ENCODE measurements around the gene SNX9. TPM values are rescaled to one million over a fixed set of nuclear protein-coding genes. Genes with fewer than 3 reads are reported as not detected.

SNX9 gene
- total and polyA plus RNA-seq, 4 donors, result 19.3 to 27.6 (median 23.3) TPM

DNA sequence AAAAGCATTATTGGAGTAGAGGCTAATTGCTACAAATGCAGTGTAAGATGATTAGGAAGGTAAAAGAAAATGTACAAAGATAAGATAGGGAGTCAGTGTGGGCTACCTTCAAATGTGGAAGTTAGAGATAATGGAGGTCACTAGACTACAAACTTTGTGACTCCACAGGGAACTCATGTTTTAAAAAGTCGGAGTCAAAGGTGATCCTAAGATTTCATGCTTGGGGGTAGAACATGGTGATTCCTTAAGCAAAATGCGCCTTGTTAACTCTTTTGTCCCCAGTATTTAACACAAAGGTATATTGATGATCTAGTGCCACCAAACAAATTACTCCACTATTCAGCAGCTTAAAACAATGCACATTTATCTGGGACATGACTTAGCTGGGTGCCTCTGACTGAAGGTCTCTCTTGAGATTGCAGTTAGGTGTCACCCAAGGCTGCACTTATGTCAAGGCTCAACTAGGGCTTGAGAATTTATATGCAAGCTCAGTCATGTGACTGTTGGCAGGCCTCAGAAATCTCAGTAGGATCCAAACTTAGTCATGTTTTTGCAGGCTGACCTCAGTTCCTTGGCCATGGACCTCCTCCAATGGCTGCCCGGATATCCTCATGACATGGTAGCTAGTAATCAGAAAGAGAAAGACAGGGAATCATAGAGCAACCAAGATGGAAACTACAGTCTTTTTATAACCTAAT lies 11.4 kb upstream of the SNX9 start:
- H3K4me1 ChIP-seq (ENCODE audit: control insufficient read depth, insufficient read depth, low read length), result no peaks in the 10 kb centered on the region
- H3K9me3 ChIP-seq (ENCODE audit: control insufficient read depth, insufficient read depth, low read length), result no peaks in the 10 kb centered on the region

DNA sequence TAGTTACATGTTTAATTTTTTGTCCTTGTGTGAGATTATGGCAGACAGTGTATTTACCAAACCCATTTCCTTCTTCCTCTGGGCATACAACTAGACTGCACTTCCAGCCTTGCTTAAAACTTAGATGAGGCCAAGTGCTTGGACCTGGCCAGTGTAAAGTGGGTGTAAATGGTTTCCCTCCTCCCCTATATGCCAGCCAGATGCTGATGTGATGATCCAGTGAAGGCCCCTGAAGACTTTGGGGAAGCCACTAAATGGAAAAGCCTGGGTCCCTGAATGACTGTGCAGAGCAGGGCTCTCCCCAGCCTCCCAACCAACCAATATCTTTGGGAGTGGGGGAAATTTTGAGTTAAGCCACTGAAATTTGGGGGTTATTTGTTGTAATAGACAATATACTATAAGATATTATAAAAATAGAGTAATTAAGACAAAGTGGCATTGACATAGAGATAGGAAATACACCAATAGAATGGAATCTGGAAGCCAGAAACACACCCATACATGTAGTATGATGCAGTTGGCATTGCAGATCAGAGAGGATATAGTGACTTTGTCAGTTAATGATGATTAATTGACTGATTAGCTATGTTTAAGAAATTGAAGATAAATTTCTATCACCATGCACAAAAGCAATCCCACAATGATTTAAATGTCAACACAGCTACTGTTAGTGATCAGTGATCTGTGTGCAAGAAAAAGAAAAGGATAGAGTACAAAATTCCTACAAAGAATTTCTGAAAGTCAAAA lies 10.4 kb upstream of the SNX9 start:
- Histone ChIP-seq H3K27me3 (ENCODE audit: control insufficient read depth, insufficient read depth, low read length) (no peaks in the 10 kb centered on the region), H3K4me3 (ENCODE audit: low read depth, low read length) (no peak overlapping the region), H3K27ac (ENCODE audit: low read depth, low read length) (no peak overlapping the region), H3K36me3 (ENCODE audit: control insufficient read depth, insufficient read depth, low read length) (no peaks in the 10 kb centered on the region), H3K9me3 (ENCODE audit: control insufficient read depth, insufficient read depth, low read length) (no peaks in the 10 kb centered on the region), H3K4me1 (ENCODE audit: control insufficient read depth, insufficient read depth, low read length) (no peaks in the 10 kb centered on the region)
- DNase-seq (ENCODE audit: low read depth in 4 of 6, low spot score in 6 of 6), result no peak

More for the DNA sequence above, 11.4 kb upstream of the SNX9 start:
- 100% methylated on average over 1 of the region's 3 CpGs for whole genome bisulfite sequencing (ENCODE audit: insufficient coverage)
- Histone ChIP-seq H3K27ac (ENCODE audit: low read depth, low read length) (no peak overlapping the region), H3K4me3 (ENCODE audit: low read depth, low read length) (no peak overlapping the region), H3K36me3 (ENCODE audit: control insufficient read depth, insufficient read depth, low read length) (no peaks in the 10 kb centered on the region), H3K27me3 (ENCODE audit: control insufficient read depth, insufficient read depth, low read length) (no peaks in the 10 kb centered on the region)
- DNase-seq (ENCODE audit: low read depth in 4 of 6, low spot score in 6 of 6), result no peak

DNA sequence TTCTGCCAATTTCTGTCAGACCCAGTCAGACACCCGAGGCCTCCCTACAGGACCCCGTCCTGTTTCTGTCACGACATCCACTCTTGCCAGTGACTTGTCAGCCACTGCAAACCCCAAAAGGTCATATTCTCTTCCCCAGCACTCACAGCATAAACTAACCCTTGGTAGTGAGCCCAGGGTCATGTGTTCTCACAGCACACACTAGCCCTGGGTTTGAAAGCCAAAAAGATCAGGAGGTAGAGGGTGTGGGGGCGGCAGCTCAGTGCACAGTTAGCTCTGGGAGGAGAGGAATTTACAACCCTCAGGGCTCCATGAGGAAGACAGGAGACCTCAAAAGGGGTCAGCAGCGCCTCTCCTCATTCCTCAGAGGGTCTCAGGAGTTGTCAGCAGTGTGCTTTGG lies 9.9 kb upstream of the SNX9 start:
- DNase-seq (ENCODE audit: low read depth in 4 of 6, low spot score in 6 of 6), result no peak
- no peak overlapping the region for H3K4me3 ChIP-seq (ENCODE audit: low read depth, low read length)
- H3K4me1 ChIP-seq (ENCODE audit: control insufficient read depth, insufficient read depth, low read length), result no peaks in the 10 kb centered on the region
- 100% methylated on average over 1 of the region's 5 CpGs for WGBS (ENCODE audit: insufficient coverage)
- H3K9me3 ChIP-seq (ENCODE audit: control insufficient read depth, insufficient read depth, low read length), result no peaks in the 10 kb centered on the region
- H3K36me3 ChIP-seq (ENCODE audit: control insufficient read depth, insufficient read depth, low read length), result no peaks in the 10 kb centered on the region
- no peaks in the 10 kb centered on the region for H3K27me3 ChIP-seq (ENCODE audit: control insufficient read depth, insufficient read depth, low read length)
- no peak overlapping the region for H3K27ac ChIP-seq (ENCODE audit: low read depth, low read length)

DNA sequence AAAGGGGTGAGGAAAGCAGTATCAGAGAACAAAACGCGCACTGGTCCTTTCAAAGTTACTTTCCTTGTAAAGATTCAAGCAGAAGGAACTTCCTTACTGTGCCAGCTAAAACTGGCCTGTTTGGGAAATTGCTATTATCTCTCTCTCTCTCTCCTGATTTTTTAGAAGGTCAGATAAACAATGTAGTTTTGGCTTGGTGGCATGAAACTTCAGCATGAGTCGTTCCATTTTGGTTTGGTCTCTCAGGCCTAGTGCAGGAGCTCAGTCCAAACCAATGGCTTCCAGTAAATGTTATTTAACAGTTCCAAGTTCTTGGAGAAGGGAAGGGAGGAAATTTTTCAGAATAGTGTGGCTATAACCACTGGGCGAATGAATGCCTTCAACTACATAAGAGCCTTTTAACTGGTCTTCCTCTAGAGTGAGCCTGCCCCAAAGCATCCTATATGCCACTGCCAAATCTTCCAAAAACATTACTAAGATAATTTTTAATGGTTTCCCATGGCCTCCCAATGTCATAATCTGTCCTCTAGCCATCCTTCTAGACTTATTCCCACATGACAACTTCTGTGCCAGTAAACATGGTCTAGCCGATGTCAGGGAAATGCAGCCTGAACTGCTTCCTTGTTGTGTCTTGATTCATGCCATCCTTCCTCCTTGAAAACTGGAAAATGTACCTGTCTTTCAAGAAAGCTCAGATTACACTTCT lies 9.1 kb upstream of the SNX9 start:
- 71% methylated on average over 4 of the region's 5 CpGs for WGBS (ENCODE audit: insufficient coverage)
- H3K27me3 ChIP-seq (ENCODE audit: control insufficient read depth, insufficient read depth, low read length), result no peaks in the 10 kb centered on the region
- no peaks in the 10 kb centered on the region for H3K36me3 ChIP-seq (ENCODE audit: control insufficient read depth, insufficient read depth, low read length)
- H3K9me3 ChIP-seq (ENCODE audit: control insufficient read depth, insufficient read depth, low read length), result no peaks in the 10 kb centered on the region
- no peak overlapping the region for H3K4me3 ChIP-seq (ENCODE audit: low read depth, low read length)
- H3K27ac ChIP-seq (ENCODE audit: low read depth, low read length), result no peak overlapping the region
- no peak for DNase-seq (ENCODE audit: low read depth in 4 of 6, low spot score in 6 of 6)
- H3K4me1 ChIP-seq (ENCODE audit: control insufficient read depth, insufficient read depth, low read length), result no peaks in the 10 kb centered on the region

DNA sequence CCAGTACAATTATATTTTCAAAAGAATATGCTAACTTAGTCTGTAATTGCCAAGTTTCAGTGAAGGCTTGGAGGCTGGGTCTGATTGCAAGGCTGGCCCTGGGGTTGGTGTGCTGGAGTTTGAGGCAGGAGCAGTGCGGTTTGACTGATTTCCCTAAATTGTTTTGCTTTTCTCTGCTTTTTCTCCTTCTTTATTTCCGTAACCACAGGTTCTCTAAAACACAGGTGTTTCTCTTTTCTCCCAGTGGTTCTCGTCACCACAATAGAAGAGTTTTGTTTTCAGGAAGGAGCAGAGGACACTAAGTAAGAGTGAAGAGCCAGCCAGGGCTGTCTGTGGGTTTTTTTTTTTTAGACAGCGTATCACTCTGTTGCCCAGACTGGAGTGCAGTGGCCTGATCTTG lies 8.2 kb upstream of the SNX9 start:
- no peaks in the 10 kb centered on the region for H3K9me3 ChIP-seq (ENCODE audit: control insufficient read depth, insufficient read depth, low read length)
- no CpG with 5 or more reads among the region's 4 CpGs for WGBS (ENCODE audit: insufficient coverage)
- H3K27me3 ChIP-seq (ENCODE audit: control insufficient read depth, insufficient read depth, low read length), result no peaks in the 10 kb centered on the region
- H3K36me3 ChIP-seq (ENCODE audit: control insufficient read depth, insufficient read depth, low read length), result no peaks in the 10 kb centered on the region
- no peak overlapping the region for H3K27ac ChIP-seq (ENCODE audit: low read depth, low read length)
- H3K4me3 ChIP-seq (ENCODE audit: low read depth, low read length), result no peak overlapping the region
- no peak for DNase-seq (ENCODE audit: low read depth in 4 of 6, low spot score in 6 of 6)
- no peaks in the 10 kb centered on the region for H3K4me1 ChIP-seq (ENCODE audit: control insufficient read depth, insufficient read depth, low read length)

DNA sequence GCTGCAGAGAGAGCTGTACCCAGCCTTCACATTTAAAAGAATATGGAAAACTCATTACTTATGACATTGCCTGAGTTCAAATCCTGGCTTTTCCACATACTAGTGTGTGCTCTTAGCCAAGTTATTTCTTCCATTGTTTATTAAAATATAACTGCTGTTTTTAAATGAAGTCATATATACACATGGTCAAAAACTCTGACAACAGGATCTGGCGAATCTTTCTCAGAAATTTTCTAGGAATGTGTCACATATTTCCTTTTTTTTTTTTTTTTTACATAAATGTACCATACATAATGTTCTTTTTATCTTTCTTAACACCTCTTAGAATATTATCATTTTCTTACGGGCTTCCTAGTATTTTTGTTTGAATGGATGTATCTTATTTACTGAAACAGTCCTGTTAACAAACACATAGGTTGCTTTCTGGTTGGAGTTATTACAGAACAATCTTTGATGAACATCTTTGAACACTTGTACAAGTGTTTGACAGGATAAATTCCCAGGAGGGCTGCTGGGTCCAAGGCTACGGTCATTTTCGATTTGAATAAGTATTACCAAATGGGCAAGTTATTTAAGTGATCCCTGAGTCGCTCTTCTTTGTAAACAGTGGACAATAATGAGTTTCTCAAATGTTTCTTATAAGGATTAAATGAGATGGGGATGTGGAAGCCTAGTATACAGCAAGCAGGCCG lies 1.6 kb upstream of the SNX9 start:
- peaks cover 10% of the 10 kb centered on the region for H3K4me1 ChIP-seq (ENCODE audit: control insufficient read depth, insufficient read depth, low read length)
- WGBS (ENCODE audit: insufficient coverage), result 92% methylated on average over 3 of the region's 6 CpGs
- H3K36me3 ChIP-seq (ENCODE audit: control insufficient read depth, insufficient read depth, low read length), result no peaks in the 10 kb centered on the region
- no peak for DNase-seq (ENCODE audit: low read depth in 4 of 6, low spot score in 6 of 6)
- H3K9me3 ChIP-seq (ENCODE audit: control insufficient read depth, insufficient read depth, low read length), result no peaks in the 10 kb centered on the region
- no peak overlapping the region for H3K27ac ChIP-seq (ENCODE audit: low read depth, low read length)
- H3K4me3 ChIP-seq (ENCODE audit: low read depth, low read length), result no peak overlapping the region
- H3K27me3 ChIP-seq (ENCODE audit: control insufficient read depth, insufficient read depth, low read length), result no peaks in the 10 kb centered on the region

DNA sequence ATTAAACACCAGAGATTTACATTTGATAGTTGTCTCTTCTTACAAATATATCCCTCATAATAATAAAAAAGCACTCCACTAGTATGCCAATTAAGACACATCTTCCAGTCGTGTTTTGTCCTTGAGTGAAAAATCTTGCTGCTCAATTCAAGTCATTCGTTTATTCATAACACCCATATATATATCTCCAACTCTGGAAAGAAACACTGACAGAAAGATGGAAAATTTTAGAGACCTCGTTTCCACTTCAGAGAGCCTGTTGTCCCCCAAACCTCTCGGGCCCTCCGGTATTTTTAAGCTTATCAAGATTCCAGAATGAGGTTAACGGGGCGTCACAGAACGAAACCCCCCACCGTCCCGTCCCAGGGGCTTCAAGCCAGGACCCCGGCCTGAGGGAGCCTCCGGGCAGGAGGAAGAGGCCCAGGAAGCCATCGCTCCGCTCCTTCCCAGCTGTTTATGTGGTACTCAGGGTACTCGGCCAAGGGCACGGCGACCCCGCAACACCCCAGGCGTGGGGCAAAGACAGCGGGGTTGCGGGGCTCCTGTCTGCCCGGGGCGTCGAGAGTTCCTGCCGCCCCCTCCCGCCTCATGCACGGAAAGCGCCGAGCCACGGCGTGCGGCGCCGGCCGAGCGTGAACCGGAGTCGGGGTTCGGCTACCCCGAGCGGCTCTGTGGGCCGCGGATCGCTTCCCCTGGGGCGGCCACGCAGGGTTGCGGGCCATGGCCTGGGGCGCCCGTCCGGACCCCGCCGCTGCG lies 623 bp upstream of the SNX9 start:
- 4% methylated on average over 53 of the region's 53 CpGs for WGBS (ENCODE audit: insufficient coverage)

DNA sequence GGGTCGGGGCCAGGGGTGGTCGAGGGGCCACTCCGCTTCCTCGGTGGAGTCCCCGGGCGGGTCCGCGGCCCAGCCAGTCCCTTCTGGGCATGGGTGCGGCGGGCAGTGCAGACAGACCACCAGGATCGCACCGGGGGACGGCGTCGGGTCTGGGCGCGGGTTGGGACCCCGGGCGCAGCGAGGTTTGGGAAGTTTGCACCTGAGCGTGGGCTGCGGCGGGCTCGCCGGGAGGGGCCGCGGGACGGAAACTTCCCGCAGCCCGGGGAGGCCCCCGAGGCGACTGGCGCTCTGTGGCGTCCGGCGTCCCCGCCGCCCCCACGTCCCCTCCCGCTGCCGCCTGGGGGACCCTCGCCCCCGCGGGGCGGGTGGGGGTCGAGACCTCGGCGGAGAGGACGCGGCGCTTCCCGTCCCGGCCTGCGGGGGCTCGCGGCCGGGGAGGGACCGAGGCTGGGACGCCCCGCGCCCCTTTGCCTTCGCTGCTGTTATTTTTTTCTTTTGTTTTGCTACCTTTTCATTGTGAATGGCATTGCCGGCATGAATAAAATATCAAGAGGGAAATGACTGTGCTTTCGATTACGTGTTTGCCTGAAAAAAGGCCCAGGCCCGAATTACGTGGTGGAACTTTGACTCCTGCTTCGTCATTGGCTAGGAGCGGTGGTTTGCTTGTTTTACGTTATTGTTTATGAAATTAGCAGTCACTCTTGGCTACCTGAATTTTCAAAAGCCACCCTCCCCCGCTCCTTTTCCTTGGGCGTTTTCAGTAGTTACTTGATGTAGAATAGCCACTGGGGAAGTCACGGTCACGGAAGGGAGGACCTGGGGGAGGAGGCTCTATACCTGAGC lies 703 bp downstream of the SNX9 start:
- Histone ChIP-seq H3K9me3 (ENCODE audit: control insufficient read depth, insufficient read depth, low read length) (no peaks in the 10 kb centered on the region), H3K4me1 (ENCODE audit: control insufficient read depth, insufficient read depth, low read length) (peaks cover 10% of the 10 kb centered on the region), H3K27me3 (ENCODE audit: control insufficient read depth, insufficient read depth, low read length) (no peaks in the 10 kb centered on the region), H3K27ac (ENCODE audit: low read depth, low read length) (peak overlapping the region; percentile 75), H3K36me3 (ENCODE audit: control insufficient read depth, insufficient read depth, low read length) (no peaks in the 10 kb centered on the region), H3K4me3 (ENCODE audit: low read depth, low read length) (peak overlapping the region; percentile 72)
- DNase-seq (ENCODE audit: low read depth in 4 of 6, low spot score in 6 of 6), result peak in 2 of 6 donors; percentile 73 to 80
- under 1% methylated on average over 69 of the region's 74 CpGs for WGBS (ENCODE audit: insufficient coverage)

More for the DNA sequence above, 623 bp upstream of the SNX9 start:
- Histone ChIP-seq H3K9me3 (ENCODE audit: control insufficient read depth, insufficient read depth, low read length) (no peaks in the 10 kb centered on the region), H3K36me3 (ENCODE audit: control insufficient read depth, insufficient read depth, low read length) (no peaks in the 10 kb centered on the region), H3K27ac (ENCODE audit: low read depth, low read length) (peak overlapping the region; percentile 57), H3K4me1 (ENCODE audit: control insufficient read depth, insufficient read depth, low read length) (peaks cover 10% of the 10 kb centered on the region), H3K4me3 (ENCODE audit: low read depth, low read length) (peak overlapping the region; percentile 47), H3K27me3 (ENCODE audit: control insufficient read depth, insufficient read depth, low read length) (no peaks in the 10 kb centered on the region)
- DNase-seq (ENCODE audit: low read depth in 4 of 6, low spot score in 6 of 6), result peak in 2 of 6 donors; percentile 51 to 70

All from spinal cord (tissue), 10 donors.